Activated T-cell treated with anti-CD3 and anti-CD28 coated beads, Interleukin-2, amount 50 U/mL, for 1 hour (primary cell): ENCODE results near the gene KCNQ1.

Experiments
- DNase-seq: peaks from one replicate; pipeline ENCODE4 v3.0.0-alpha.2; 2020

The KCNQ1 gene

DNA sequence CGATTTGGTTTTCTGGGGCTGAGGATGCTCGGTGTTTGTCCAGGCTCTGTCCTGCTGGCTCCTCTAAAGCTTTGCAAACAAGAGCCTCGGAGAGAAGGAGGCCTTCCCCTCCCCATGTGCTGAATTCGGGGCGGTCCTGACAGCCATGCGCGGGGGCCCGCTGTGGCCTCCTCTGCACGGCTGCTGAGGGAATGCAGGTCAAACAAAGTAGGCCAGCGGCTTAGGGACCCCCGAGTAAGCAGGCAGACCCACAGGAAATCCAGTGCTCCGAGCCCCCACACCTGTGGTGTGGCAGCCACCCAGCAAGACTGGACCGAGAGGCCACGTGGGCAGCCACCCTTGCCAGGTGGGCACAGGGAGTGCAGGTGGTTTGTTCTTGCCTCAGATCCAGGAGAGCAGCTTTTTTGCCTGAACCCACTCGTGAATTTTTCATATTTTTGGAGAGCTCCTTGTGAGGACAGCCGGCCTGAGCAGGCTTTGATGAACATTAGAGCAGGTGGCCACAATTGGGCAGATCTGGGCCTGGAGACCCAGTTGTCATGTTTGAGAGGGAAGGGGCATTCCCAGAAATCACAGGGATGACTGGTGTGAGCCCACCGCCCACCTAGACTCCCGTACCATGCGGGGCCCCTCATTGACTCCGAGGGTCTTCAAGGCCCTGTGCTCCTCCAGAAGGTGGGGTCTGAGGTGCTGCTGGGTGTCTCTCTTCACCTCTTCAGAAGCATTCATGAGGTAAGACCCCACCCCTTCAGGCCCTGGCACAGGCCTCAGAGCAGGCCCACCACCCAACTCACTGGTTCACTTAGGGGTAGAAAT, 298.0 kb downstream of the KCNQ1 start:
- no peak for DNase-seq

GRCh38 chr11:2743427-2744110, 298.8 kb downstream of the KCNQ1 start:
- DNase-seq = no peak

DNA sequence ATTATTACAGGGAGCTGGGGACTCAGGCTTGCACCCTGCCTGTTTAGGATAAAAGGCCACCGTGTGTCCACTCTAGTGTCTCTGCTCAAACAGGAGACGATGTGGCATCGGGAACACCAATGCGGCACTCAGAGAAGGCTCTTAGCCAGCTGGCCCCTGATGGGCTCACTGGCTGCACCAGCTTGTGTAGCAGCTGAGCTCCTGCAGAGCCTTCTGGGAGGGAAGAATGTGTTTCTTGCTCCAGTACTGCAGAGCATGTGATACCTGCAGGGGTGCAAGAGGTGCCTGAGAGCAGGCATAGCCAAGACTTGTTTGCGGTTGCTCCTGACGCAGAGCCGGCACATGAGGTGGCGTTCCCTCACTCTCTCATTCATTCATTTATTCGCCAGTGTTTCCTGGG, 299.4 kb downstream of the KCNQ1 start:
- DNase-seq = no peak

DNA sequence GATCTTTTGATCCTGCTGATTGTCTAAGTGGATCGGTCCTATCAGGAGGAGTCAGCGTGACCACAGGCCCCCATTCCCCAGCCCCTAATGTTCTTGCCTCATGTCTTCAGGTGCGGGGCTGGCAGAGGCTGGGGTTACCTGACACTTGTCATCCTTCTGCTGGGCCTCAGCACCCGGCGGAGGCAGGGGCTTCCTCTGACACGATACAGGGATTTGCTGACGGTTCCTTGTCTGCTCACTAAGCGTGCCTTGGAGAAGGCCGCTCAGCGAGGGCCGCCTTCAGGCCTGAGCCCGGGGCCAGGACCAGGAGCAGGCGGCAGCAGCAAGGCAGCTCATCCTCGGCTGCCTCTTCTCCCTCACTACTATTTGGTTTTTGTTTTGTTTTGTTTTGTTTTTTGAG, 300.7 kb downstream of the KCNQ1 start:
- no peak for DNase-seq

DNA sequence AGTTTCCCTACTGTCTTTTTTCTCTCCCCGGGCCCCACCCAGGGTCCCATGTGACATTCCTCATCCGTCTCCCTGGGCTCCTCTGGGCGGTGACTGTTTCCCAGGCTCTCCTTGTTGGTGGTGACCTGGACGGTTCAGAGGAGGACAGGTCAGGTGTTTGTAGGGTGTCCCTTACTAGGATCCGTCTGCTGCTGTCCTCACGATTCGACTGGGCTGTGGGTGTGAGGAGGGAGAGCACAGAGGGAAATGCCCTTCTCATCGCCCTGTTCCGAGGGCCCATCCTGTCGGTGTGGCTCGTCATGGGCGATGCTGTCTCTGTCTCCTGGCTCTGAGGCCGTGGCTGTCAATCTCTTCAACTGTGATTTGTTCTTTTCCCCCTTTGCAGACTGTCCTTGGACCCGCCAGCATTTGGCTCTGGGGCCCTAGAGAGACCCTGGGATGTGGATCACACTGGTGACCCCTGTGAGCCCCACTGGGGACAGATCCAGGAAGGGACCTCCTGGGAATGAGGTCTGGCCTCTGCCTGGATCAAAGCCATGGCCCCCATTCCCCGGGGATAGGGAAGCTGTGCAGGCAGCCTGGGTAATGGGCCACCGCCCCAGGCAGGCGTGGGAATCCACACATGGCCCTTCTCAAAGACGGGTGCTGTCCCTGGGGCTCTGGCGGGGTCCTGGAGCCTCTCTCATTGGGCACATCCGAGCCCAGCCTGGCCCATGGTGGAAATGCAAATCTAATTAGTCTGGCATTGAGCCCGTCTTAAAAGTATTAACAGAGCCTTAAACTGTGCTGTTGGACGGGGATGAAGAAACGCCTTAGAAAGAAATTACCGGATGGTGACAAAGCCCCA, 301.8 kb downstream of the KCNQ1 start:
- DNase-seq = no peak

GRCh38 chr11:2747248-2748027, 302.6 kb downstream of the KCNQ1 start:
- DNase-seq = no peak

DNA sequence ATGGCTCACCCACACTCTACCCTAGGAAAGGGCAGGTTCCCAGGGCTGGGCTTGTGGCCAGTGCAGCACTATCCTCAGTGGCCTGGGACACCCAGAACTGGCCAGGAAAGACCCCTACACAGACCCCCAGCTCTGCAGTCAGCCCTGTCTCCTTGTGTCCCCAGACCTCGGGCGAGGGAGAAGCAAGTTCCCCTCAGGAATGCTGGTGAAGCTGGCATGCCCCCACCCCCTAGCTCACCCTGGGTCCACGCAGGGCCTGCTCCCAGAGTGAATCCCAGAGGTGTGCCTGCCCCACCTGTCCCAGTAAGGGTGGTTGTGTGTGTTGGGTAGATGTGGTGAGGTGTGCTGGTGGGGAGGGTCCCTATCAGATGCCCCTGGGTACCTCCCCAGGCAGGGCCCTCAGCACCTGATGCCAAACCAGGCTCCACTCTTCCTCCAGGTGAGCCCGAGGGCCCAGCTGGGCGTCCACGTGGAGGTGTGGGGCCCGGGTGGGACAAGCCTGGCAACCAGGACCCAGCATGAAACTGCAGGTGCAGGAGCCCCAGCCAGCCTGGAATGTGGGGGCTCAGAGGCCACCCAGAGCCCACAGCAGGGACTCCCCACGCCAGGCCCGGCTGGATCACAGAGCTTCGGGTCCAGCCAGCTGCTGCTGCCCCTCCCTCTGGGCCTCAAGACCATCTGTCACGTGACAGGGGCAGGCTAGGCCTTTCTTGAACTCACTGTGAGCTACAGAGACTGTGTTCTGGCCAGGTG, 303.4 kb downstream of the KCNQ1 start:
- DNase-seq = no peak

DNA sequence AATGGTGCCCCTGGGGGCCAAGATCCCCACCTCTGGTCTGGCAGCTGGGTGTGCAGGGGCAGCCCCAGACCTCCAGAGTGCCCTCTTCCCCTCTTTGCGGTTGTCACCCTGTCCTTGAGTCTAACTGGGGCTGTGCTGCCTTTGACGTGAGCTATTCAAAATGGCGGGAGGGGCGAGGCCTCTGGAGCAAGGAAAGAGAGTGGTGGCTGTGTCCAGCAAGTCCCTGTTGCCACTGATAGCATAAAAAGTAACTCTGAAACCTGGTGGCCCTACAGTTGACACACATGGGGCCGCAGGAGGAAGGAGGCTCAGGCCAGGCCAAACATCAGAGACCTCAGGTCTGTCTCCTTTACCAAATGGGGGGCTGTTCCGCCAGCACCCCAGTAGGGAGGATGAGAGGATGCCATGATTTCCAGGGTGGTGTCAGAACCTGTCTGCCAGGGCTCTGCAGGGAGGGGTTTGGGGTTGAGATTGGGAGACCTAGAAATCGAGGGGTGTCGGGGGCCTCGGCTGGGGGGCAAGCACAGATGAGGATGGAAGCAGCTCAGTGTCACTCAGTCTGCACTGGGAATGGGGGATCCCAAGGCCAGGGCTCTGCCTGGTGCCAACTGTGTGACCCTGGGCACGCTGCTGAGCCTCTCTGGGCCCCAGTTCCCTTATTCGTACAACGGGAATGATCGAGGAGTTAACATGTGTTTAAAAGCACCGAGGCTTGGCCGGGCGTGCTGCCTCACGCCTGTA, 304.2 kb downstream of the KCNQ1 start:
- DNase-seq = no peak

GRCh38 chr11:2750101-2750681, 305.4 kb downstream of the KCNQ1 start:
- no peak for DNase-seq

GRCh38 chr11:2750682-2751522, 306.1 kb downstream of the KCNQ1 start:
- DNase-seq = no peak

DNA sequence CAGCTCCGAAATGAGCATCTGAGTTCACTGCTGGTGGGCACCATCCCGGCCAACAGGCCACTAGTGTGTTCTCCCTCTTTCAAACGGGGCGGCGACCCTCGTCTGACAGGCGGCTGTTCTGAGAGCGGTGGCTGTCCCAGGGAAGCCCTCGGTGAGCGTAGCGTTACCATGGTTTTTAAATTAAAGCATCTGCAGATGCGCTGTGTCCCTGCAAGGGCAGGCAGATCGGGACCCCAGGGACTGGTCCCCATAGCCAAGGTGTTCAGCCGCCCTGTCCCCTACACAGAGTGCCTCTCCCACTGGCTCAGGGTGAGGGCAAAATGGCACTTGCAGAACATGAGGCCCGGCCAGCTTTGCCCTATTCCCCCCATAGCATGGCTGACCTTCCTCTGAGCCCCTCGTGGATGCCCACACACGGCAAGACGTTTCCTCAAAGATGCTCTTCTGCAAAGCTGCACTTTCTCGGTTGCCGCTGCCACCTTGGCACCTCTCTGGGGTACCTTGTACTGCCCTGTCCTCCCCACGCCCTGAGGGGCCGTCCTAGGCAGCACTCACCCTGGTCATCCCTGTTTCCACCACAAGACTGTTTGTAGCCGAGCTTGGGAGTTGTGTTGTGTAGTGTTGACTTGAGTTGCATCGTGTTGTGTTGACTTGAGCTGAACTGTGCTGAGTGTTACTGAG, 306.9 kb downstream of the KCNQ1 start:
- DNase-seq = no peak

DNA sequence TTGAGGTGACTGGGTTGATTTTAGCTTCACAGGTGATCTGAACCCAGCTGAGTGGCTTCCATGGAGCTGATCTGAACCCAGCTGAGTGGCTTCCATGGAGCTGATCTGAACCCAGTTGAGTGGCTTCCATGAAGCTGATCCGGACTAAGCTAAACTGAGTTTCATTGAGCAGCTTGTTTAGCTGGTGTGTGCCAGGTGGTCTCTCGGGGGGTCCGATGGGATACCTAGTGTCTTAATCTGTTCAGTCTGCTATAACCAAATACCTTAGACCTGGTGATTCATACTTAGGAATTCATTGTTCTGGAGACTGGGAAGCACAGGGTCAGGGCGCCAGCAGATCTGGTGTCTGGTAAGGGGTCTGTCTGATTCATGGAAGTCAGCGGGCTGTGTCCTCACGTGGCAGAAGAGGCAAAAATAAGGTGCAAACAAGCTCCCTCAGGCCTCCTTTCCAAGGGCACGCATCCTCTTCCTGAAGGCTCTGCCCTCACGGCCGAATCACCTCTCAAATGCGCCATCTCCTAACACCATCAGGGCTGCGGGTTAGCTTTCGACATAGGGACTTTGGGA, 307.5 kb downstream of the KCNQ1 start:
- no peak for DNase-seq

- DNase-seq = no peak
Measured at GRCh38 chr11:2752923-2753322, 308.1 kb downstream of the KCNQ1 start.

- DNase-seq = no peak
Measured at GRCh38 chr11:2754008-2754407, 309.2 kb downstream of the KCNQ1 start.

- no peak for DNase-seq
Measured at GRCh38 chr11:2755071-2755470, 310.3 kb downstream of the KCNQ1 start.

DNA sequence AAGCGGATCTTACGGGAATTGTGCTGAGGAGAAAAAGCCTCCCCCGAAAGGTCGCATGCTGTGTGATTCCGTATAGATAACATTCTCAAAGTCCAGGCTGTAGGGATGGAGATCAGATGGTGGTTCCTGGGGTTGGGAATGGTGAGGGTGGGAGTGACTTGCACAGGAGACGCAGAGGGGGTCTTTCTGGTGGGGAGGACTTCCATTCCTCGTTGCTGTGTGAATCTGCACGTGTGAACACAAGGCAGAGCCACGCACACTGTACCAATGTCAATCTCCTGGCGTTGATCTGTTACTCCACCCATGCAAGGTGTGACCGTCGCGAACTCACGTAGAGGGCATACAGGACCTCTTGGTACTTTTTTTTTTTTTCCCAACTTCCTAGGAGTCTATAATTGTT, 313.9 kb downstream of the KCNQ1 start:
- DNase-seq = peak; percentile 5

DNA sequence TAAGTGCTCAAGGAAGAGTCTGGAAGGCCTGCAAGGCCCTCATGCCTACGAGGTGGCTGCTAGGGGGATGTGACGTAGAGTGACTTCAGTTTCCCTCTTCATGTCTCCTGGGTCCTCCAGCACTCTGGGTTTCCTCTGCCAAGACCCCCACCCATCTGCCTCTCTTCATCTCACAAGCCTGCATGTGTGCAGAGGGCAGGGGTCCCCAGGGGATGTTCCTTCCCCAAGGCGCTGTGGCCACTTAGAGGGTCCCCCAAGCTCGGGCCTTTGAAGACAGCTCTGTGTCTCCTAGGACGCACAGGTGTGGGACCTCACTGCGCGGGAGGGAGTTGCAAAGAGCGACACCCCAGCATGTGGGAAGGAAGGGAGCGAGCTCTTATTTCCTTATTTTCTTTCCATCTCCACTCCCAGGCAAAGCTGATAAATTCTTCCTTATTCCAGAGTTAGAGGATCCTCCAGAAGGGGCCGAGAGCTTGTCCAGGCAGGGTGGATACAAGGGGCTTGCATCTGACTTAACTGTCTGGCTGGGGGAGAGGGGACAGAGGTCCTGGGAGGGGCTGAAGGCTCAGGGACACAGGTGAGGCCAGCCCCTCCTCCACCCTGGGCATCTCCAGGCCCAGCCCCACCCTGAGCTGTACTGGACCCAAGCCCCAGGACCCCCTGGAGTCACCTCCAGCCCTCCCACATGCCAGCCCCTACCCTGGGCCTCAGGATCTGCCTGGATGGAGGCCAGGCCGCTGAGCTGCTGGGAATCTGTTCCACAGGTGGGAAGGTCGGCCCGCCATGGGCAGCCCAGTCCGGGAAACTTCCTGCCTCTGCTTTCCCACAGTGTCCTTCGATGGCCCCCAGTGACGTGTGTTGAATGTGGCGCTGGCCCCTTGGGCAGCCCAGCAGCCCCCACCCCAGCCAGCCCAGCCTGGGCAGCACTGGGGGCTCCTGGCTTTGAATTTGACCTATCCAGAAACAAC, 314.7 kb downstream of the KCNQ1 start:
- DNase-seq = peak; percentile 8
